ENCODE data around the gene PAPSS1.
"Not testable (repeated sequence)": the region's sequence is repeated elsewhere in the genome, so short reads cannot be mapped to it uniquely, and the experiment has no call there.

PAPSS1 gene

GRCh38 chr4:107689912-107690587 lies 30.0 kb downstream of the PAPSS1 start:
- peak; percentile 6 for DNase-seq (ENCODE audit: low read depth)

GRCh38 chr4:107688421-107688820 lies 31.6 kb downstream of the PAPSS1 start:
- DNase-seq (ENCODE audit: low read depth) = no peak

GRCh38 chr4:107685740-107686139 lies 34.3 kb downstream of the PAPSS1 start:
- no peak for DNase-seq (ENCODE audit: low read depth)

GRCh38 chr4:107683873-107684272 lies 36.2 kb downstream of the PAPSS1 start:
- DNase-seq (ENCODE audit: low read depth) = no peak

GRCh38 chr4:107682306-107682705 lies 37.7 kb downstream of the PAPSS1 start:
- no peak for DNase-seq (ENCODE audit: low read depth)

- DNase-seq (ENCODE audit: low read depth) = no peak
Measured at GRCh38 chr4:107669068-107669467, 51.0 kb downstream of the PAPSS1 start.

- peak; percentile 34 for DNase-seq (ENCODE audit: low read depth)
Measured at GRCh38 chr4:107666134-107666533, 53.9 kb downstream of the PAPSS1 start.

GRCh38 chr4:107665001-107665400 lies 55.0 kb downstream of the PAPSS1 start:
- no peak for DNase-seq (ENCODE audit: low read depth)

GRCh38 chr4:107658400-107659336 lies 61.4 kb downstream of the PAPSS1 start:
- DNase-seq (ENCODE audit: low read depth) = no peak

- no peak for DNase-seq (ENCODE audit: low read depth)
Measured at GRCh38 chr4:107655289-107655688, 64.7 kb downstream of the PAPSS1 start.

- no peak for DNase-seq (ENCODE audit: low read depth)
Measured at GRCh38 chr4:107654694-107655093, 65.3 kb downstream of the PAPSS1 start.

- not testable (repeated sequence) for DNase-seq (ENCODE audit: low read depth)
Measured at GRCh38 chr4:107651408-107651807, 68.6 kb downstream of the PAPSS1 start.

GRCh38 chr4:107650251-107650650 lies 69.8 kb downstream of the PAPSS1 start:
- DNase-seq (ENCODE audit: low read depth) = no peak

- DNase-seq (ENCODE audit: low read depth) = no peak
Measured at GRCh38 chr4:107648178-107648991, 71.6 kb downstream of the PAPSS1 start.

- DNase-seq (ENCODE audit: low read depth) = peak; percentile 6
Measured at GRCh38 chr4:107647591-107647990, 72.4 kb downstream of the PAPSS1 start.

GRCh38 chr4:107645604-107646003 lies 74.4 kb downstream of the PAPSS1 start:
- no peak for DNase-seq (ENCODE audit: low read depth)

- DNase-seq (ENCODE audit: low read depth) = peak; percentile 2
Measured at GRCh38 chr4:107643021-107643420, 77.0 kb downstream of the PAPSS1 start.

- no peak for DNase-seq (ENCODE audit: low read depth)
Measured at GRCh38 chr4:107640878-107641277, 79.2 kb downstream of the PAPSS1 start.

GRCh38 chr4:107640197-107640596 lies 79.8 kb downstream of the PAPSS1 start:
- no peak for DNase-seq (ENCODE audit: low read depth)

GRCh38 chr4:107635735-107636134 lies 84.3 kb downstream of the PAPSS1 start:
- DNase-seq (ENCODE audit: low read depth) = no peak

GRCh38 chr4:107631560-107631959 lies 88.5 kb downstream of the PAPSS1 start:
- DNase-seq (ENCODE audit: low read depth) = no peak

- DNase-seq (ENCODE audit: low read depth) = no peak
Measured at GRCh38 chr4:107630185-107630705, 89.8 kb downstream of the PAPSS1 start.

Measured in fibroblast of the conjunctiva (primary cell).